Measurements from ENCODE around the gene ANKRD18A. TPM values are rescaled to one million over a fixed set of nuclear protein-coding genes. Genes with fewer than 3 reads are reported as not detected.

The ANKRD18A gene
- total and polyA plus RNA-seq, 9 of the 15 experiments (the other 6 are each of a cell fraction or from before 2014, with no cell fraction given) = 1.9 TPM; not detected in 8

- TF ChIP-seq ZNF318 (IDR thresholded peaks at IDR 0.05; ENCODE audit: borderline replicate concordance in 1 of 2, low read depth in 1 of 2) = no peak
Observed at GRCh38 chr9:38662763-38663593, 42.6 kb upstream of the ANKRD18A start (continued).

All from K562 (cell line).